HG02610 (cell line): Measurements from ENCODE around the gene CNTNAP5.

ENCODE experiments used
- ATAC-seq: cut with Tn5 transposase; IDR thresholded peaks from one replicate; pipeline ENCODE4 v1.9.1; 2021; ENCODE audit warnings: mild to moderate bottlenecking, moderate library complexity; ENCODE audit not compliant: unreplicated experiment

CNTNAP5 gene

GRCh38 chr2:124258140-124258880 lies 233.2 kb downstream of the CNTNAP5 start:
- no peak for ATAC-seq

- no peak for ATAC-seq
Observed at GRCh38 chr2:124261456-124261855, 236.4 kb downstream of the CNTNAP5 start.

- no peak for ATAC-seq
Observed at GRCh38 chr2:124264551-124265091, 239.5 kb downstream of the CNTNAP5 start.

- no peak for ATAC-seq
Observed at GRCh38 chr2:124267794-124268193, 242.7 kb downstream of the CNTNAP5 start.

GRCh38 chr2:124269348-124269747 lies 244.3 kb downstream of the CNTNAP5 start:
- no peak for ATAC-seq

GRCh38 chr2:124272261-124272841 lies 247.3 kb downstream of the CNTNAP5 start:
- ATAC-seq: no peak

- ATAC-seq: no peak
Observed at GRCh38 chr2:124281541-124281940, 256.5 kb downstream of the CNTNAP5 start.

- ATAC-seq: no peak
Observed at GRCh38 chr2:124283096-124283495, 258.0 kb downstream of the CNTNAP5 start.

GRCh38 chr2:124286089-124286783 lies 261.1 kb downstream of the CNTNAP5 start:
- ATAC-seq: no peak

- ATAC-seq: no peak
Observed at GRCh38 chr2:124289060-124289459, 264.0 kb downstream of the CNTNAP5 start.

GRCh38 chr2:124289615-124290014 lies 264.5 kb downstream of the CNTNAP5 start:
- no peak for ATAC-seq

- no peak for ATAC-seq
Observed at GRCh38 chr2:124296470-124296869, 271.4 kb downstream of the CNTNAP5 start.

- ATAC-seq: no peak
Observed at GRCh38 chr2:124301915-124302314, 276.8 kb downstream of the CNTNAP5 start.

GRCh38 chr2:124308319-124309062 lies 283.4 kb downstream of the CNTNAP5 start:
- no peak for ATAC-seq

- no peak for ATAC-seq
Observed at GRCh38 chr2:124309563-124310138, 284.6 kb downstream of the CNTNAP5 start.

GRCh38 chr2:124310671-124311070 lies 285.6 kb downstream of the CNTNAP5 start:
- no peak for ATAC-seq

GRCh38 chr2:124314084-124314483 lies 289.0 kb downstream of the CNTNAP5 start:
- no peak for ATAC-seq

GRCh38 chr2:124315221-124315880 lies 290.3 kb downstream of the CNTNAP5 start:
- ATAC-seq: no peak

- no peak for ATAC-seq
Observed at GRCh38 chr2:124316133-124316532, 291.0 kb downstream of the CNTNAP5 start.
